ENCODE data around the gene SLC4A2. TPM values are rescaled to one million over a fixed set of nuclear protein-coding genes. Genes with fewer than 3 reads are reported as not detected.

Gene SLC4A2
- total RNA-seq, 1 donor from 2014 or later: 99.4 TPM

GRCh38 chr7:151074817-151075661 is 15.7 kb downstream of the SLC4A2 start:
- Mint-ChIP-seq H3K27ac (ENCODE audit: unreplicated experiment) (no peak overlapping the region), H3K4me3 (ENCODE audit: unreplicated experiment) (no peak overlapping the region), H3K27me3 (ENCODE audit: unreplicated experiment) (peaks cover 5% of the 10 kb centered on the region), H3K4me1 (ENCODE audit: low read depth, unreplicated experiment) (peaks cover 14% of the 10 kb centered on the region), H3K36me3 (ENCODE audit: unreplicated experiment) (no peaks in the 10 kb centered on the region), H3K9me3 (ENCODE audit: unreplicated experiment) (peaks cover 4% of the 10 kb centered on the region)
- no peak for TF ChIP-seq CTCF (IDR thresholded peaks at IDR 0.05; ENCODE audit: partially characterized antibody, unreplicated experiment)
- no peak for DNase-seq

- H3K27ac Mint-ChIP-seq (ENCODE audit: unreplicated experiment): no peak overlapping the region
- H3K4me1 Mint-ChIP-seq (ENCODE audit: low read depth, unreplicated experiment): peaks cover 14% of the 10 kb centered on the region
- no peak for DNase-seq
- H3K36me3 Mint-ChIP-seq (ENCODE audit: unreplicated experiment): no peaks in the 10 kb centered on the region
- H3K4me3 Mint-ChIP-seq (ENCODE audit: unreplicated experiment): no peak overlapping the region
- peaks cover 5% of the 10 kb centered on the region for H3K27me3 Mint-ChIP-seq (ENCODE audit: unreplicated experiment)
- H3K9me3 Mint-ChIP-seq (ENCODE audit: unreplicated experiment): peaks cover 5% of the 10 kb centered on the region
- no peak for TF ChIP-seq CTCF (IDR thresholded peaks at IDR 0.05; ENCODE audit: partially characterized antibody, unreplicated experiment)
Observed at GRCh38 chr7:151075662-151075971, 16.2 kb downstream of the SLC4A2 start.

- peaks cover 14% of the 10 kb centered on the region for H3K4me1 Mint-ChIP-seq (ENCODE audit: low read depth, unreplicated experiment)
- peaks cover 5% of the 10 kb centered on the region for H3K27me3 Mint-ChIP-seq (ENCODE audit: unreplicated experiment)
- no peaks in the 10 kb centered on the region for H3K36me3 Mint-ChIP-seq (ENCODE audit: unreplicated experiment)
- H3K4me3 Mint-ChIP-seq (ENCODE audit: unreplicated experiment): no peak overlapping the region
- DNase-seq: no peak
- no peak for TF ChIP-seq CTCF (IDR thresholded peaks at IDR 0.05; ENCODE audit: partially characterized antibody, unreplicated experiment)
- peak overlapping the region; percentile 33 for H3K27ac Mint-ChIP-seq (ENCODE audit: unreplicated experiment)
- H3K9me3 Mint-ChIP-seq (ENCODE audit: unreplicated experiment): peaks cover 5% of the 10 kb centered on the region
Observed at GRCh38 chr7:151075978-151076426, 16.6 kb downstream of the SLC4A2 start.

- no peak overlapping the region for H3K4me3 Mint-ChIP-seq (ENCODE audit: unreplicated experiment)
- peaks cover 14% of the 10 kb centered on the region for H3K4me1 Mint-ChIP-seq (ENCODE audit: low read depth, unreplicated experiment)
- peak; percentile 68 for DNase-seq
- no peaks in the 10 kb centered on the region for H3K36me3 Mint-ChIP-seq (ENCODE audit: unreplicated experiment)
- H3K27me3 Mint-ChIP-seq (ENCODE audit: unreplicated experiment): peaks cover 7% of the 10 kb centered on the region
- H3K9me3 Mint-ChIP-seq (ENCODE audit: unreplicated experiment): peaks cover 3% of the 10 kb centered on the region
- no peak overlapping the region for H3K27ac Mint-ChIP-seq (ENCODE audit: unreplicated experiment)
- TF ChIP-seq CTCF (IDR thresholded peaks at IDR 0.05; ENCODE audit: partially characterized antibody, unreplicated experiment): peak; percentile 64
Observed at GRCh38 chr7:151076863-151077704, 17.7 kb downstream of the SLC4A2 start.

All from glutamatergic neuron (in vitro differentiated cells).